ENCODE data around the gene PGLYRP2. TPM values are rescaled to one million over a fixed set of nuclear protein-coding genes. Genes with fewer than 3 reads are reported as not detected.

The PGLYRP2 gene
- total RNA-seq, 1 experiment from 2014 or later: not detected

- Histone ChIP-seq H2AFZ (ENCODE audit: low read depth, low read length, poor library complexity, severe bottlenecking) (no peak overlapping the region), H3K36me3 (ENCODE audit: control insufficient read depth in 1 of 2, insufficient read depth in 2 of 2, low read length in 2 of 2) (no peaks in the 10 kb centered on the region), H3K27me3 (ENCODE audit: insufficient read depth, low read length) (no peaks in the 10 kb centered on the region), H4K20me1 (ENCODE audit: insufficient read depth) (no peaks in the 10 kb centered on the region), H3K27ac (ENCODE audit: low read depth, low read length) (no peak overlapping the region), H3K4me1 (ENCODE audit: control insufficient read depth in 1 of 2, insufficient read depth in 2 of 2, low read length in 2 of 2) (peaks cover 9 to 29% of the 10 kb centered on the region in 2 experiments; a peak in 3 of 4 replicates), H3K9me3 (ENCODE audit: control insufficient read depth in 1 of 2, insufficient read depth in 1 of 2, low read depth in 1 of 2, low read length in 2 of 2) (no peaks in the 10 kb centered on the region), H3K9ac (ENCODE audit: low read length) (no peak overlapping the region), H3K79me2 (ENCODE audit: insufficient read depth, low read length) (no peaks in the 10 kb centered on the region), H3K4me2 (ENCODE audit: low read length) (no peak overlapping the region), H3K9me2 (ENCODE audit: insufficient read depth) (no peaks in the 10 kb centered on the region), H3K4me3 (replicated peaks in 1 of 2; ENCODE audit: low read depth in 1 of 2, low read length in 2 of 2) (no peak overlapping the region)
- no TSS peak for BruUV-seq (replicated peaks)
- ChIA-PET CTCF (no interaction called here), RAD21 (ENCODE audit: low non-redundant PET in 1 of 2, low total read pairs in 2 of 2, uncharacterized antibody in 2 of 2, unreplicated experiment in 2 of 2) (no interaction called here), POLR2A (no interaction called here)
- DNase-seq (ENCODE audit: low read depth, low spot score) (no peak), ATAC-seq (no peak)
- intact Hi-C loops (cut with micrococcal nuclease): no loop called here
- no peak for TF ChIP-seq SIN3A (IDR thresholded peaks at IDR 0.05; ENCODE audit: low read depth)
- no peak for TF ChIP-seq JUND (IDR thresholded peaks at IDR 0.05)
- no peak for TF ChIP-seq EZH2 (IDR thresholded peaks at IDR 0.05)
- no peak for TF ChIP-seq SP1 (IDR thresholded peaks at IDR 0.05; ENCODE audit: low read depth)
- no peak for TF ChIP-seq MAX (IDR thresholded peaks at IDR 0.05)
- TF ChIP-seq ELF1 (IDR thresholded peaks at IDR 0.05; ENCODE audit: borderline replicate concordance, low read depth): no peak
- TF ChIP-seq CTCF (IDR thresholded peaks at IDR 0.05 in 2 of 3, conservative IDR thresholded peaks at IDR 0.05 in 1 of 3; ENCODE audit: borderline replicate concordance in 1 of 3, insufficient read depth in 1 of 3, low read depth in 2 of 3, low read length in 2 of 3): no peak
Measured at GRCh38 chr19:15447057-15447456, 32.2 kb downstream of the PGLYRP2 start.

- Histone ChIP-seq H3K4me3 (replicated peaks in 1 of 2; ENCODE audit: low read depth in 1 of 2, low read length in 2 of 2) (no peak overlapping the region), H2AFZ (ENCODE audit: low read depth, low read length, poor library complexity, severe bottlenecking) (no peak overlapping the region), H3K4me1 (ENCODE audit: control insufficient read depth in 1 of 2, insufficient read depth in 2 of 2, low read length in 2 of 2) (peaks cover 6 to 19% of the 10 kb centered on the region in 2 experiments; a peak in 3 of 4 replicates), H3K27me3 (ENCODE audit: insufficient read depth, low read length) (no peaks in the 10 kb centered on the region), H3K9me2 (ENCODE audit: insufficient read depth) (no peaks in the 10 kb centered on the region), H3K4me2 (ENCODE audit: low read length) (no peak overlapping the region), H4K20me1 (ENCODE audit: insufficient read depth) (no peaks in the 10 kb centered on the region), H3K9ac (ENCODE audit: low read length) (no peak overlapping the region), H3K27ac (ENCODE audit: low read depth, low read length) (no peak overlapping the region), H3K36me3 (ENCODE audit: control insufficient read depth in 1 of 2, insufficient read depth in 2 of 2, low read length in 2 of 2) (no peaks in the 10 kb centered on the region), H3K9me3 (ENCODE audit: control insufficient read depth in 1 of 2, insufficient read depth in 1 of 2, low read depth in 1 of 2, low read length in 2 of 2) (no peaks in the 10 kb centered on the region), H3K79me2 (ENCODE audit: insufficient read depth, low read length) (no peaks in the 10 kb centered on the region)
- ATAC-seq: no peak
- ChIA-PET CTCF (no interaction called here), POLR2A (no interaction called here), RAD21 (ENCODE audit: low non-redundant PET in 1 of 2, low total read pairs in 2 of 2, uncharacterized antibody in 2 of 2, unreplicated experiment in 2 of 2) (no interaction called here)
- no TSS peak for BruUV-seq (replicated peaks)
- intact Hi-C loops (cut with micrococcal nuclease): no loop called here
- DNase-seq (ENCODE audit: low read depth, low spot score): no peak
- TF ChIP-seq CEBPB (IDR thresholded peaks at IDR 0.05; ENCODE audit: low read depth) (no peak), EZH2 (IDR thresholded peaks at IDR 0.05) (no peak), ZFX (IDR thresholded peaks at IDR 0.05) (no peak), ELF1 (IDR thresholded peaks at IDR 0.05; ENCODE audit: borderline replicate concordance, low read depth) (no peak), JUND (IDR thresholded peaks at IDR 0.05) (no peak), TCF7L2 (IDR thresholded peaks at IDR 0.05; ENCODE audit: borderline replicate concordance, extremely low read depth, insufficient read depth, insufficient read length) (no peak), SRF (IDR thresholded peaks at IDR 0.05; ENCODE audit: low read depth) (no peak), ATF3 (IDR thresholded peaks at IDR 0.05) (no peak), EZH2phosphoT487 (IDR thresholded peaks at IDR 0.05; ENCODE audit: borderline replicate concordance) (no peak), EGR1 (IDR thresholded peaks at IDR 0.05; ENCODE audit: low read depth) (no peak), FOSL1 (IDR thresholded peaks at IDR 0.05; ENCODE audit: low read depth) (no peak), YY1 (IDR thresholded peaks at IDR 0.05; ENCODE audit: extremely low read depth, insufficient replicate concordance, low read depth, low read length) (no peak), CBX3 (IDR thresholded peaks at IDR 0.05; ENCODE audit: low read depth) (no peak), RAD21 (IDR thresholded peaks at IDR 0.05; ENCODE audit: low read depth) (no peak)
Measured at GRCh38 chr19:15445807-15446376, 33.4 kb downstream of the PGLYRP2 start.
